Endothelial cell of umbilical vein (primary cell): ENCODE measurements around the gene ZNF618. TPM values are rescaled to one million over a fixed set of nuclear protein-coding genes. Genes with fewer than 3 reads are reported as not detected.

ENCODE experiments used
- BruUV-seq: library from RNA; stranded (reverse); fragments of 400-500 nt; replicated peaks from 2 replicates; lab custom pipeline; 2021; lab: Mats Ljungman, UMichigan
- CTCF ChIA-PET: fragments of 300-600, 350-600 bp; sonication (Branson Sonifier 250); formaldehyde crosslinking; loops from one replicate; lab custom pipeline; 2021; ENCODE audit warnings: antibody characterized with exemption, inconsistent platforms; lab: Charles Lee
- POLR2A ChIA-PET: fragments of 300-600, 350-600 bp; sonication (Branson Sonifier 250); formaldehyde crosslinking; loops from one replicate; lab custom pipeline; 2021; ENCODE audit warnings: antibody characterized with exemption, inconsistent platforms; lab: Charles Lee
- DNase-seq: peaks from one replicate; pipeline ENCODE4 v3.0.0-alpha.2; 2011; ENCODE audit warnings: low read depth, low spot score
- FAIRE-seq: peaks from 2 replicates; lab custom pipeline; 2011; peaks lifted over from hg19 to GRCh38; lab: Jason Lieb, UNC
- H2AFZ ChIP-seq: 2 replicates; pipeline ENCODE4 v1.6.0; 2012; ENCODE audit warnings: low read depth, low read length, control low read depth, inconsistent platforms
- H3K27ac ChIP-seq: 2 replicates; pipeline ENCODE4 v1.5.1; 2011; ENCODE audit warnings: low read depth, mild to moderate bottlenecking, control low read depth, low read length, moderate library complexity; ENCODE audit not compliant: insufficient read depth
- H3K27me3 ChIP-seq, 2 experiments: 2 replicates each; pipeline versions ENCODE4 v1.6.0 to v1.6.1; 2011; ENCODE audit warnings: low read length in 2 of 2, mixed read lengths in 1 of 2; ENCODE audit not compliant: control insufficient read depth in 2 of 2, insufficient read depth in 2 of 2
- H3K36me3 ChIP-seq, 2 experiments: 2 replicates in 1 of 2; 3 replicates in 1 of 2; pipeline ENCODE4 v1.5.1; 2011; ENCODE audit warnings: low read length in 2 of 2, mild to moderate bottlenecking in 1 of 2, moderate library complexity in 1 of 2; ENCODE audit not compliant: control insufficient read depth in 2 of 2, insufficient read depth in 2 of 2; ENCODE audit errors: extremely low read depth in 1 of 2
- H3K4me1 ChIP-seq: 3 replicates; pipeline ENCODE4 v1.5.1; 2011; ENCODE audit warnings: mild to moderate bottlenecking, low read length; ENCODE audit not compliant: control insufficient read depth, insufficient read depth; ENCODE audit errors: extremely low read depth
- H3K4me2 ChIP-seq: 2 replicates; pipeline ENCODE4 v1.6.1; 2011; ENCODE audit warnings: low read length, control low read depth, mixed read lengths; ENCODE audit not compliant: insufficient read depth
- H3K4me3 ChIP-seq, 3 experiments: fragments of 200-600 bp in 1 of 3; sonication (generic), shearing (Covaris generic) in 1 of 3; replicated peaks in 1 of 3; 2 replicates each; pipeline ENCODE4 v1.5.1; 2011 to 2016; ENCODE audit warnings: control low read depth in 3 of 3, low read length in 3 of 3, mild to moderate bottlenecking in 2 of 3, inconsistent platforms in 1 of 3, low read depth in 1 of 3, moderate library complexity in 1 of 3; ENCODE audit not compliant: insufficient read depth in 1 of 3
- H3K79me2 ChIP-seq: 2 replicates; pipeline ENCODE4 v1.6.0; 2012; ENCODE audit warnings: low read length, inconsistent platforms; ENCODE audit not compliant: control insufficient read depth, insufficient read depth
- H3K9ac ChIP-seq: replicated peaks from 2 replicates; pipeline ENCODE3; 2011; ENCODE audit warnings: low read length, control low read depth; ENCODE audit not compliant: insufficient read depth; ENCODE audit errors: extremely low read depth
- H3K9me1 ChIP-seq: replicated peaks from 3 replicates; pipeline ENCODE4 v1.6.0; 2011; ENCODE audit warnings: mild to moderate bottlenecking, low read length; ENCODE audit not compliant: control insufficient read depth, insufficient read depth; ENCODE audit errors: extremely low read depth
- H3K9me3 ChIP-seq: replicated peaks from 2 replicates; pipeline ENCODE4 v1.5.1; 2012; ENCODE audit warnings: low read length, inconsistent platforms; ENCODE audit not compliant: control insufficient read depth, insufficient read depth
- H4K20me1 ChIP-seq: replicated peaks from 2 replicates; pipeline ENCODE3; 2011; ENCODE audit warnings: mild to moderate bottlenecking, low read length; ENCODE audit not compliant: control insufficient read depth, insufficient read depth; ENCODE audit errors: extremely low read depth
- EZH2 ChIP-seq: IDR thresholded peaks from 2 replicates; pipeline ENCODE4 v1.6.1; 2012; ENCODE audit warnings: borderline replicate concordance, low read depth, mild to moderate bottlenecking, moderate library complexity, low read length, inconsistent platforms; ENCODE audit not compliant: severe bottlenecking
- FOS ChIP-seq: IDR thresholded peaks from 2 replicates; pipeline ENCODE4 v1.6.1; 2011; ENCODE audit warnings: mild to moderate bottlenecking, low read length, moderate library complexity, borderline replicate concordance; ENCODE audit not compliant: insufficient read depth
- GATA2 ChIP-seq: IDR thresholded peaks from 2 replicates; pipeline ENCODE4 v1.7.0; 2011; ENCODE audit warnings: low read depth, mild to moderate bottlenecking, moderate library complexity, mixed read lengths, low read length; ENCODE audit not compliant: insufficient read length, insufficient read depth
- JUN ChIP-seq: IDR thresholded peaks from 2 replicates; pipeline ENCODE4 v1.6.1; 2011; ENCODE audit warnings: borderline replicate concordance, low read depth; ENCODE audit not compliant: insufficient read length, insufficient read depth
- MYC ChIP-seq: IDR thresholded peaks from one replicate; pipeline ENCODE4 v1.6.1; 2011; ENCODE audit warnings: mild to moderate bottlenecking, low read depth, low read length
- POLR2A ChIP-seq: IDR thresholded peaks from 2 replicates; pipeline ENCODE4 v1.6.1; 2012; ENCODE audit warnings: low read depth, mild to moderate bottlenecking, control low read depth, low read length
- POLR2AphosphoS5 ChIP-seq: IDR thresholded peaks from 2 replicates; pipeline ENCODE4 v1.6.1; 2012; ENCODE audit warnings: low read depth, mild to moderate bottlenecking, control low read depth, low read length, moderate library complexity; ENCODE audit not compliant: insufficient read depth
- dilution Hi-C: fragments of 300-500 bp; cut with MboI; formaldehyde crosslinking; loops from one replicate; pipeline ENCODE4 v1.15.0; 2019; ENCODE audit warnings: low sequenced_read_pairs; ENCODE audit not compliant: extremely low pct_ligation_motif_present
- intact Hi-C: fragments of 100-400 bp; cut with micrococcal nuclease; formaldehyde crosslinking; loops from one replicate; pipeline ENCODE4 v1.10.0; 2022
- polyA plus RNA-seq, 4 experiments: library from polyadenylated mRNA; depleted of rRNA in 3 of 4; stranded (reverse) in 3 of 4; unstranded in 1 of 4; fragments of >200 nt; gene quantifications; 2 replicates each; pipeline versions ENCODE4 v1.2.1 to v1.2.3, GENCODE V29; 2011 to 2012; ENCODE audit warnings: missing spikeins in 1 of 4
- total RNA-seq: library from RNA; stranded (reverse); gene quantifications from 2 replicates; pipeline ENCODE4 v1.2.3, GENCODE V29; 2021
- TF ChIP-seq, protein P1 (sequence below): IDR thresholded peaks from 2 replicates; pipeline ENCODE4 v1.6.1; 2011; ENCODE audit not compliant: insufficient read depth, insufficient read length
- TF ChIP-seq, protein P2 (sequence below), 2 donors: IDR thresholded peaks; 1 replicate in 1 of 2; 2 replicates in 1 of 2; pipeline ENCODE4 v1.5.1; 2011; ENCODE audit warnings: low read length in 2 of 2, mild to moderate bottlenecking in 2 of 2, moderate library complexity in 2 of 2, control low read depth in 1 of 2, inconsistent platforms in 1 of 2, low read depth in 1 of 2; ENCODE audit not compliant: insufficient read depth in 1 of 2; ENCODE audit errors: extremely low read depth in 1 of 2

ZNF618 gene
- total and polyA plus RNA-seq, 2 donors (not counting 3 experiments of a cell fraction or from before 2014, with no cell fraction given) = 22.6 to 80.3 TPM

DNA sequence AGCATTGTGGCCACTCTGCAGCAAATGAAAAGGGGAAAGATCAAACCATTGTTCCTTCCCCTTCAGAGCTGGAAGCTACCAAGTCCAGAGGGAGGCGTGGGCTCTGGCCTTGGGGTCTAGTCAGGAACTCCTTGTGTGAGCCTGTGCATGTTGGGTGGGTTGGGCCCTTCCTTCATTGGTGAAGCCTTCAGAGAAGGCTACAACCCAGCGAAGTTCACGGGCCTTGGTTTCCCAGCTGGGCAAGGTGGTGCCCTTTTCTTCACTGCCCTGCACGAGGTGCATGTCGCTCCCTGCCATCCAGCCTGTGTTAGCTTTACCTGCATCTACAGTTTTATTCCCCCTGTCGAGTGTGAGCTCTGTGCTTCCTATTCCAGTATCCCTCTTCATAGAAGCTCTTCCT lies 84.7 kb downstream of the ZNF618 start:
- peaks cover 2 to 3% of the 10 kb centered on the region in 2 experiments for H3K36me3 ChIP-seq
- FAIRE-seq (no peak), DNase-seq (no peak)
- CTCF ChIA-PET = interaction anchor here (0.8 to 1.3 kb wide), 5 partner anchors 18 to 204 kb away, joined by 3 read pairs; no protein-coding TSS in a partner anchor
- BruUV-seq = no TSS peak
- H2AFZ ChIP-seq = no peak overlapping the region
- no peaks in the 10 kb centered on the region for H3K9me3 ChIP-seq
- intact Hi-C loops (no loop called here), dilution Hi-C loops (no loop called here)
- H3K4me1 ChIP-seq = peaks cover 40% of the 10 kb centered on the region
- no peak for TF ChIP-seq MYC
- no peak for TF ChIP-seq FOS
- no peak for TF ChIP-seq POLR2A
- no peak for TF ChIP-seq JUN
- no peak for TF ChIP-seq EZH2
- TF ChIP-seq GATA2 = no peak
- TF ChIP-seq, protein P1, sequence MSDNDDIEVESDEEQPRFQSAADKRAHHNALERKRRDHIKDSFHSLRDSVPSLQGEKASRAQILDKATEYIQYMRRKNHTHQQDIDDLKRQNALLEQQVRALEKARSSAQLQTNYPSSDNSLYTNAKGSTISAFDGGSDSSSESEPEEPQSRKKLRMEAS = no peak
- no peak for TF ChIP-seq POLR2AphosphoS5
- TF ChIP-seq, protein P2, sequence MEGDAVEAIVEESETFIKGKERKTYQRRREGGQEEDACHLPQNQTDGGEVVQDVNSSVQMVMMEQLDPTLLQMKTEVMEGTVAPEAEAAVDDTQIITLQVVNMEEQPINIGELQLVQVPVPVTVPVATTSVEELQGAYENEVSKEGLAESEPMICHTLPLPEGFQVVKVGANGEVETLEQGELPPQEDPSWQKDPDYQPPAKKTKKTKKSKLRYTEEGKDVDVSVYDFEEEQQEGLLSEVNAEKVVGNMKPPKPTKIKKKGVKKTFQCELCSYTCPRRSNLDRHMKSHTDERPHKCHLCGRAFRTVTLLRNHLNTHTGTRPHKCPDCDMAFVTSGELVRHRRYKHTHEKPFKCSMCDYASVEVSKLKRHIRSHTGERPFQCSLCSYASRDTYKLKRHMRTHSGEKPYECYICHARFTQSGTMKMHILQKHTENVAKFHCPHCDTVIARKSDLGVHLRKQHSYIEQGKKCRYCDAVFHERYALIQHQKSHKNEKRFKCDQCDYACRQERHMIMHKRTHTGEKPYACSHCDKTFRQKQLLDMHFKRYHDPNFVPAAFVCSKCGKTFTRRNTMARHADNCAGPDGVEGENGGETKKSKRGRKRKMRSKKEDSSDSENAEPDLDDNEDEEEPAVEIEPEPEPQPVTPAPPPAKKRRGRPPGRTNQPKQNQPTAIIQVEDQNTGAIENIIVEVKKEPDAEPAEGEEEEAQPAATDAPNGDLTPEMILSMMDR (IDR thresholded peaks at IDR 0.05; ENCODE audit: extremely low read depth in 1 of 2, insufficient read depth in 1 of 2, low read depth in 1 of 2, low read length in 2 of 2) = no peak
- H3K4me2 ChIP-seq = no peak overlapping the region
- H3K27ac ChIP-seq = no peak overlapping the region
- H3K27me3 ChIP-seq = no peaks in the 10 kb centered on the region
- H3K79me2 ChIP-seq = peaks cover 74% of the 10 kb centered on the region
- H3K9me1 ChIP-seq = no peaks in the 10 kb centered on the region
- POLR2A ChIA-PET = no interaction called here
- H3K4me3 ChIP-seq = no peak overlapping the region
- no peak overlapping the region for H3K9ac ChIP-seq
- H4K20me1 ChIP-seq = no peaks in the 10 kb centered on the region
